Dedifferentiated amniotic fluid mesenchymal stem cell (primary cell): ENCODE results near the gene SLX4IP.

Experiments
- DNase-seq: peaks from one replicate; pipeline ENCODE4 v3.0.0-alpha.2; 2016; ENCODE audit errors: extremely low spot score

The SLX4IP gene

DNA sequence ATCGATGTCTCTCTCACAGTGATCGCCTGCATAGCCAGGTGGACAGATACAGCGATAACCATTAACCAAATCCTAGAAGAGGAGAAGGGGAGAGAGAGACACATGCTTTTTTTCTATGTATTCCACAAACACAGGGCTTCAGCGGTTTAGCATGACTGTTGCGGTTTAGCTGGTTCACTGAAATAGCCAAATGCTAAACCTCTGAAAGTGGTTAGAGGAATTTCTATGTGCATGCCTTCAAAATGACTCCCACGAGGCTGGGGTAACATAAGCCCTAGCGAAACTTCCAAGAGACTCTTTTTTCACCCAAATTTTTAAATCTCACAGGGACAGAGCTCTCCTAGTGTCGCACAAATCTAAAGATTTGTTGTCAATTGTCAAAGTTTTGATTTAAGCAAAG is 213.5 kb downstream of the SLX4IP start:
- peak; percentile 97 for DNase-seq

DNA sequence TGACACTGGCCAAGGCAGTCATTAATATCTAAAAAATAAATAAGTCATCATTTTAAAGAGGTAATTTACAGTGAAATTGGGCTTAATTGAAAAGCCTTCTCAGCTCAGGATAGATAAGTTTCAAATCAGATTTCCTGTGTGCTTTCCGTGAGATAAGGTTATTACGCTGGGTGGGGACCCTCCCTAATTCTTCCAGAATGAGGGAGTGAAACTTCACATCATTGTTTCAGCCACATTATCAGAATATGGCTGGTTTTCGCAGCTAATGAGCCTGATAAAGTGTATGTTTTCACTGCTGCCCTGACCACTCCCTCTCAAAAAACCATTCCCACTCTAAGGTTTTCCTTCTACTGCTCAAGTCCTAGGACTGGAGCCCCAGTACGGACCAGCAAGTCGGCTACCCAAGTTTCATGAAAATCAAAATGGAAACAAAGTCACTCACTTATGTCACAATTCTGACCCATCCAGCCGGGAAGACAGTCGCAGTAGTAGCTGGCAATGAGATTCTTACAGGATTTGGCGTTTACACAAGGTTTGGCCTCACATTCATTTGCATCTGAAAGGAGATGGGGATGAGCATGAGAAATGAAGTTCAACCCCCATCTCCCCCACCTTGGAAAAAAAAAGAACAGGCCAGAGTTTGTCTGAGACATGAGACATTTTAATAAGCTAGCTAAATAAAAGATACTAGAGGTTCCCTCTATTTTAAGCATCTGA is 214.1 kb downstream of the SLX4IP start:
- no peak for DNase-seq

DNA sequence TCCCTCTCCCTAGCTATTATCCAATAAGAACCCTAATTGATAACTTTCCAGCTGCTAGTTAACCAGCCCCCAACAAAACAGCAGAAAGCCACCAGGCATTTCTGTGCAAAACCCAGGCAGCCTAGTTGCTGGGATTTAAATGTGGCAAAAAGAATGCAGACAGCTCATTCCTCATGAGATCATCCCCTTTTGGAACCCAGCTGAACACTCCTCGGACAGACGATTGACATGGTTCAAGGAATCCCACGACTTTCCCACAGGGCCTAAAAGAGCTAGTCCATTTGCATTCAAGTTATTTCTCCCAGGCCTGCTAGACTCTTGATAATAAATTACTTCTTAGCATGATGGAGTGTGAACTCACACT is 214.7 kb downstream of the SLX4IP start:
- DNase-seq, result peak; percentile 68

DNA sequence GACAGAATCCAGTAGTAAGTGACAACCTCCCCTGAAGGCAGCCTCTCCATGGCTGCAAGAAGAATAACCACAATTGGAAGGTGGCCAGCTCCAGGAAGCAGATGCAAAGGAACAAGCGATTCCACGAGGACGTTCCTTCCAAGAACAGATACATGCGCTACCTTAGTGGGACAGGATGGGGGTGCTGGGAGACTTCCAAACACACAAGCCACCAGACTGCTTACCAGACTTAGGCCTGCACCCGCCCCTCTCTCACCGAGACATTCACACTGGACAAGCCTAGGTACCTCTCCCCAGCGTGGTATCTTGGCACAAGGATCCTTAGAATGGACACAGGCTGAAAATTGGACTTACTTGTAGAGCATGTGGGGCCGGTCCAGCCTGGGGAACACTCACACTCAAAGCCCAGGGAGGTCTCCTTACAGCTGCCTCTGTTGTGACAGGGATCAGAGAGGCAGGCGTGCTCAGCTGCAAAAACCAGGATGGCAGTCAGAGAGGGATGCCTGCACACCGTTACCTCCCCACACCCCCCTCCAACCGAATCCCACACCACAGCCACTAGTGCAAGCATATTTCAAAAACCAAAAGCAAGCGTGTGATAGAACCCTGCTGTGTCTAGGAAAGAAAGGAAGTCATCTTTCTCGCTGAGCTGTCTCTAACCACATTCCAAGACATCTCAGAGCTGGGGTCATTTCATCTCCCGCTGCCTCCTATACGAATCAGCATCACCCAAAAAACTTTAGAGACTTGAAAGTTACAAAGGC is 216.3 kb downstream of the SLX4IP start:
- DNase-seq, result no peak

DNA sequence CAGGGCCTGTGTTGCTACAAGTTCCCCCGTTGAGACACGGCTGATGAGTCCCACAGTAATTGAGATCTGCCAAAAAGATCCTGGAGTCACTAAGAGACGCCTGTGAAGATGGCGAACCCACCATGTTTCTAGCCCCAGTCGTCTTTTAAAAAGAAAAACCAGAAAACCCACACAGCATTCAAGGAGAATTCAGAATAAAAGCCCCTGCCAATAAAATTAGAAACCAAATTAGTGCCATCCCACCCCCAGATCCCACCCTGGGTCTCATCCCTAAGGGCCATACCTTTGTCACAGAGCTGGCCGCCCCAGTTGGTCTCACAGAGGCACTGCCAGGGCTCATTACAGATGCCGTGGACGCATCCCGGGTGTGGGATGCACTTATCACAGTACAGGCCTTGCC is 217.1 kb downstream of the SLX4IP start:
- no peak for DNase-seq

DNA sequence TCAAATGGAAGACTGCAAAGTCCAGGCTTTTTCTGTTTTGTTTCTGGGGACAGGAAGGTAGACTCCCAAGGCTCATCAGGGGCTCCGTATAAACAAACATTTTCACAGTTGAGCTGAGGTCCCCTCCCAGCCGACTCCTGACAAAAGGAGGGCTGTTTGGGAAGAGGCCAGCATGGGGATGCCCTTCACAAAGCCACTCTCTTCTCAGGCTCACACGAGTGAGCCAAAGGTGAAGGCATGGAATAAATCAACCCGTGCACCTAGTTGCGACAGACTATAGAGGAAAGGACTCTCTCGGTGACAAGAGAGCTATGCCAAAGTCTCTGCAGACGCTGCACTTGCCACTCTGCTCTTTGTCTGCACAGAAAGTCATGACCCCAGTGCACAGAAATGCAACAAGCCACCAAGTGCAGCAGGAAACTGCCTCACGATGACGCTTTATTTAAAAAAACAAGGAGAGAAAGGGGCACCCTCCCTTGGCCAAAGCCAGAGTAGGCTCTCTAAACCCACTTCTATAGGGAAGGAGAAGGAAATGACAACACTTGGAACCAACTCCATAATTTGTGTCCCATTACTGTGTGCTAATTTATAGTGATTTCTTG is 217.7 kb downstream of the SLX4IP start:
- no peak for DNase-seq

DNA sequence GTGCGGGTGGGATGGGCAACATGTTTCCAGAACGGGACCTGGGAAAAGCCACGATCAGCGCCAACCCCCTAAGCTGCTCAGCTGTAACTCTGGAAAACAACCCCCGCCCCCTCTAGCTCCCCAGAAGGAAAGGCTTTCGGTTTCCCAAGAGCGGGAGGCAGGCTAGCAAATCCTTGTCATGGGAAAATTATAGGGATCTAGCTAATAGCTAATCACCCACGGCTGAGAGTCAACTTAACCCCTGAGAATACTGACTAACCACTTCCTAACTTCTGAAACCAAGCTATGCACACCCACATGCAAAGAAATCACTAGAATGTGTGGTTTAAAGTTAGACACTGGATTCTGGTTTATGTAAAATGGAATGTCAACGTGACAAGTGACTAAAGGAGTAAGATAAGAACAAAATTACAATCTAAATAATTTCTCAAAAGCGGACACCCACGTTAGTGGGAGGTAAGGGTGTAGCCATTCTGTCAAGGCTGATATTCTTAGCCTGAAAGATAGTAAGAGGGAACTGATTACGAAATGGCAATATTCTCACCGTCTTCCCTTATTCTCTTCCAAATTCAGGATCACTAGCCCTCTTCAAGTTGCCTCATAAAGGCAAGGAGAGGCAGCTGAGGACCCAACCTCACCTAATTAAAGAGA is 218.6 kb downstream of the SLX4IP start:
- DNase-seq, result no peak

DNA sequence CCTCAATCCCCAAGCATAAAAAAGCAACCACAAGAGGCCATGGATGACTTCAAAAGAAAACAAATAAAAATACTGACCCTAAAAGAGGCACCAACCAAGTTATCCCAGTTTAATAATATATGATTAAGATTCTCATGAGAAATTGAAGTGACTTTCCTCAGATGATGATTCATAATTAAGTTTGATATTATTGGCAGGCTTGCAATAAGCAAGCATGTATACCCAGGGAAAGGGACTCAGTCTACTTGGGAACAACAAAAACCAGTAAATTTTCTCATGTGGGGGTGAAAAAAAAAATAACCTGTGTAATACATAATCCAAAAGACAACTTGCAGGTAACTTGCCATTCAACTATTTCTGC is 219.1 kb downstream of the SLX4IP start:
- no peak for DNase-seq

DNA sequence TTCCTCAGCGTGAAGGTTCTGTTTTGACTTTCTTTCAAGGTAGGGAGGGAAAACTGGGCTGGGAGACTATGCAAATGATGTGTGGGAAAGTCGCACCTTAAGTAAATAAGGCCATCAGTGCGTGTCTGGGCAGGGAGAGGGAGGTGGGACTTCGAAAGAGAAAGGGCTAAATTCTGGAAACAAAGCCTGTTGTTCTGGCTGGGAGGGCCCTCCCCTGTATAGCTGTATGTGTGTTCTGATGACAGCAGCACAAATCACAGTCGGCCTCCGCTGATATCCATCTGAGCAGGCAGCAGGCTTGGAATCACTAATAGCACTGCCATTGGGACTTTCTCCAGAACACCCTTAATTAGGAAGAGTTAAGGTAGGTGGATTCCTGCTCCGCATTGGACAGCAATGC is 219.5 kb downstream of the SLX4IP start:
- DNase-seq, result no peak

DNA sequence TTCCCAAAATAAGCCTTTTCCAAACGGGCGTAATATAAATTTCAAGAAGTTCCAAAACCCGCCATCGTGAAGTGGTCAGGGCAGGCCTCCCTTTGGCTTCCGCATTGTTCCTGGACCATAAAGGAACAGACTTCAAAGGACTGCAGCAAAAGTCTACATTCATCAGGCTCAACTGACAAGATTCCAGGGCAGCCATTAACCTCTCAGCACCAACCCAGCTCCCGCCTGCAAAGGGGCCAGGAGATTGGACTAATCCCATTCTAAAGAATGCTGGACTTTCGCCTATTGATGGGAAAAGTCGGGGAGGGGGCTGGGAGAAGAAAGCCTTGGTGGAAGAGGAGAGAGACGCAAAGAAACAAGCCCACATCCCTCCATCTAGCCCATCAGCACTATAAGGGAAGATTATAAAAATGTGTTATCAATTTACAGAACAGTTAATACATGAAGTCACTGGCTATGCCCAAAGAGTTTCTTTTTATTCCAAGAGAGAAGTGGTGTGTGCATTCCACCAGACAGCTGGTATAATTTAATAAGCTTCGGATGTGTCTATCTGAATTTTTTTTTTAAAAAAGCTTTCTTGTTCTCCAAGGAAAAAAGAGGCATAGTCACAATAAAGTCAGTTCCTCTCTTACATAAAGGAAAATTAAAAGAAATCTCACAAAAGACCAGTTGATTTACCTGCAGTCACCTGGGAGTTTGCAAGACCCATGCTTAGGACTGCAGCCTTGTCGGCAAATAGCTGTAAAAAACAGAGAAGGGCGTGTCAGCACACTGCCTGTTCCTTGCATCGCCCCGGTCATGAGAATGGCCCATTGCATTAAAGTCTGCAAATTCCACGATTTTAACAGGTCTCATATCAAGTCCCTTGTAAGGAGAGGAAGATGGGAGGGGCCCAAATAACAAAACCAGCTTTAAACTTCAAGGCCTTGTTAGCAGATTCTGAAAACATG is 220.9 kb downstream of the SLX4IP start:
- no peak for DNase-seq

DNA sequence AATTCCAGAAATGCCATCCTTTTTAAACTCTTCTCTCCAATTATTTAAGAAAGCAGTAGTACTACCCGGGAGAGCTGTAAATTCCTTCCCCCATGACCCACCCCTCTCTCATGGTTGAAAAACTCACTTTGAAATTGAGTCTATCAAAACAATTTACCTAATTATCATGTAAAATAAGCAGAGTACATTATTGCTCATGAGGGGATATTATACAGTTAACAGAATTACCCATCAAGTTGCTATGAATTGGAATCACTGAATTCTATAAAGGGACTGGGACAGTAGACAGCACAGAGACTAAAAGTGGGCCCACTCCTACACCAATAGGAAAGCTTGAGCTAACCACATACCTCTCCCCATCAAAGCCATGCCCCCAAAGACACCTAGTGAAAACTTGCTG is 222.3 kb downstream of the SLX4IP start:
- no peak for DNase-seq

DNA sequence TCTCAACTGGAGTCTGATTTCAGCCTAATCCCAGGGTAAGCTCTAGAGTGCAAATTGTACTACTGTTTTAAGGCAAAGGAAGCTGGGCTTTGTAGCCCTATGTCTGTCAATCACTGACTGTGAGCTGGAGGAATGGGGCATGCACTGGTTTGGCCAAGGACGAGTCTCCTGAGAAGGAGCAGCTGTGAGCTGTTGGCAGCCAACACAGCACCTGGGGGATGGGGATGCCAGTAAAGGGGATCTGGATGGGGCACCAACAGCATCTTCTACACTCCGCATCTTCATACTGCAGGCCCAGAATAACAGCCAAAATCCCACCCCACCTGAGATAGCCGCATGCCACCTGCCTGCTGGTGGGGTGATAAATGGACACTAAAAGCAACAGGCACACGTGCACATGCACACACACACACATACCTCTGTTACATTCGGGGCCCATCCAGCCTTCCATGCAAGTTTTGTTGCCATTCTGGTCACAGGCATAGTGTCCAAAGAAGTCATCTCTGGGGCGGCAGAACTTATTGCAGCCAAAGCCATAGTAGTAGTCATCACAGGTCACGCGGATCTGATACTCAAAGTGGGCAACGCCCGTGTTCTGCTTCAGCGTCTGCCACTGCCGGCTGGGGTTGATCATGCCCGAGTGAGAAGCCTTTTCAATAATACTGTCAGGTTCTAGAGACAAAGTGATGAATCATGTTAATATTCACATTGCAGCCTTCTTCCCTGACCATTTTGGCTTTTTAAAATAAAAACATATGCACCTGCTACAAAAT is 223.1 kb downstream of the SLX4IP start:
- DNase-seq, result no peak

DNA sequence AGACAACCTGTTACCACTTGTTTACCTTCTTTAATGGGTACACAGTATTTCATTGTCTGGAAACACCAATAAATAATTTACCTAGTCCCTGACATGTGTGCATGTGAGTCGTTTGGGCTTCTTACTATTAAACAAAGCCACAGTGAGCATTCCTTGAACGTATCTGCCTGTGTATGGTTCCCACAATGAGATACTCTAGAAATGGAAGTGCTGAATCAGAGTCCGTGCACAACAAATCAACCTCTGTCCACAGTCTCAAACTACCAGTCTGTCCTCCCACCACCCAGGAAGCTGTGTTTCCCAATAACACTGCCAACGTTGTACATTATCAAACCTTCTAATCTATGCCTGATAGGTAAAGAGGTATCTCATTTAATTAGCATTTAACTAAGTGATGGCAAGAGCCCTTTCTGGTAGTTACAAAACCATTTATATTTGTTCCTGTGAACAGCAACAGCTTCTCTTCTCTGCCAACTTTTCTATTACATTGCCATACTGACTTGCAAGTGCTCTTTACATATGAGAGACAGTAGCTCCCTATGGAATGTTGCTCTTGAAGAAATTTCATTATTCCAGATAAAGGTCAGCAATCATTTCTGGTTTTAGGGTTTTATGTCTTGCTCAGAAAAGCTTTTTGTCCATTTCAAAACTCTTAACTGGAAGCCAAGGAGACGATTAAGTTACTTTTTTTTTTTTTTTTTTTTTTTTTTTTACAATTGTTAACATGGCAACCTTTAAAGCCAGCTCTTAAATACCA is 223.9 kb downstream of the SLX4IP start:
- no peak for DNase-seq

DNA sequence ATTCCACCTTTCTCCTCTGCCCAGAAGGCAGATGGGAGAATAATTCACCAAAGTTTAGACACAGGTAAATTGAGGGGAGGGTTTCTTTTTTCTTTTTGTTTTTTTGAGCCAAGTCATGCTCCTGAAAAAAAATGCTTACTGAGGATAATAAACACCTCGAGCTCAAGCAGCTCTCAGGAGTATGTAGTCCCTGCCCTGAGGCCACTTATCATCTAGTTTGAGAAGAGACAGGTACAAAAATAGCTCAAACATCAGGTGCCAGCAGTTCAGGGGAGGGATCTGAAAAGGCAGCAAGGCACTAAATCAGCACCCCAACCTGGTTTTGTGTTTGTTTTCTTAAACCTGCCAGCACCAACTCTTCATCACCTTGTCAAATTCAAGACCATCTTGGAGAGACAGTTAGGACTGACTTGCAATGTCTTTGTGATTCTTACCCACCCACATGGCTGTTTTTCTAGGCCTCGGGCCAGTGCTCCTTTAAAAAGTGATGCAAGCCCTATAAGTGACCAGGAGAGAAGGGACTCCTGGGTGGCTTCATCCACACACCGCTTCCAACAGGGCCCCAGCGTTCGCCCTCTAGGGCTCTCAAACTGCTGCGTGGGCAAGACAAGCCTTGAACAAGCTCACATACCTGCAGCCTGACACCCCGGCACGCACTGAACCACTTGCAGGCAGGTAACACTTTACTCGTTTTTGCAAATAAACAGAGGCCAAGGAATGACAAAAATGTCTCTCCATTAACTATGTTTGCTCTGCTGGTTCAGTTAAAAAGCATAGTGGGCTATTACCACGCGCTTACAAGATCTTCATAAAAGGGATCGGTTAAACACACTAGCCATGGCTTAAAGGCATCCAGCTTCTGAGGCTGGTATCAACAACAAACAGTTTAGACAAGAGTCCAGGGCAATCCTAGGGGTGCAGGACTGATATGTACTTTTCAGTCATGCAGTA is 224.8 kb downstream of the SLX4IP start:
- no peak for DNase-seq

DNA sequence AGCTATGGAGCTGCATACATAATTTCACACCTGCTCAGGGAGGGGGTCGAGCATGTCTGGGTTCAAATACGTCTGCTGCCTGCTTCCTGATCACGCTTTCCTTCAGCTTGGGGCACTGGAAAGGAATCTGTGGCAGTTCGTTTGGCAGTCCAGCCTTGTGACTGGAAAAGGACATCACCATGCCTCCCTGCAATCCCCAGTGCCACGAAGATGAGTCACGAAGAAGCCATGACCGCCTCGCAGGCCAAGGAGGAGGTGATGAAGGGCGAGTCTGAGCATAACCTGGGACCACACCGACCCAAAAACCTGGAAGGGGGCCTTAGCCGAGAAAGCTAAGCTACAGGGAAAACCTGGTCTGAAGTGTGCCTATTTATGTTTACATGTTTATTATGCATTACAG is 225.6 kb downstream of the SLX4IP start:
- no peak for DNase-seq

DNA sequence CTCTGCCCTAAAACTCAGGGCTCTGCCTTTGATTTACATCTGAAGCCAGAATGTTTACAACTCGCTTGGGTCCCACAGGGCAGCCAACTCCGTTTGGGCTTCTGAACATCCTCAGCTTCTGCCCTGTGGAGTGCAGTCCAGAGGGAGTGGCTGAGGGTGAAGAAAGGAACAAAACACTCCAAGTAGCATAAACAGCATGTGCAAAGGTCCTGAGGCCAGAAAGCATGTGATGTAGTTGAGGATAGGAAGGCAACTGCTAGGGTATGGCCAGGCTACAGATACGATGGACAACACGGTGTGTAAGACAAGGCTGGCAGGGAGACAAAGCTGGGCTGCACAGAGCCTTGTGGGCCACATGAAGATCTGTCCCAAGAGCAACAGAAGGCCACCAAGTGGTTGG is 226.2 kb downstream of the SLX4IP start:
- DNase-seq, result no peak

DNA sequence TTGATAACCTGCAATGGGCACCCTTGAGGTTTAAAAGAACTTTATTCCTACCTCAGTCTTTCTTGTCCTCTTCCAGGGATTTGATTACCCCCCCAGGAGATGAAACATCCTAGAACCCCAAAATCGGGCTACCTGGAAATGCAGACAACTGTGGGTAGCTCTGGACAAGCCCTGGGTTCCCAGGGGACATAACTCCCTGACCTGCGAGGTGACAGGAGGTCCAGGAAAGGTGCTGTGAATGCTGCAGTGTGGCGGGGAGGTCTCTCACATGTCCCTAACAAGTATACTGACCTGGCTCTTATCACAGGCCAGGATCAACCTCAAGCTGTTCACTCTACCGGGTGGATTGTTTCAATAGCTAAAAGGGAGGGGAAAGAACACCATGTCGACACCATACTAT is 227.0 kb downstream of the SLX4IP start:
- no peak for DNase-seq

DNA sequence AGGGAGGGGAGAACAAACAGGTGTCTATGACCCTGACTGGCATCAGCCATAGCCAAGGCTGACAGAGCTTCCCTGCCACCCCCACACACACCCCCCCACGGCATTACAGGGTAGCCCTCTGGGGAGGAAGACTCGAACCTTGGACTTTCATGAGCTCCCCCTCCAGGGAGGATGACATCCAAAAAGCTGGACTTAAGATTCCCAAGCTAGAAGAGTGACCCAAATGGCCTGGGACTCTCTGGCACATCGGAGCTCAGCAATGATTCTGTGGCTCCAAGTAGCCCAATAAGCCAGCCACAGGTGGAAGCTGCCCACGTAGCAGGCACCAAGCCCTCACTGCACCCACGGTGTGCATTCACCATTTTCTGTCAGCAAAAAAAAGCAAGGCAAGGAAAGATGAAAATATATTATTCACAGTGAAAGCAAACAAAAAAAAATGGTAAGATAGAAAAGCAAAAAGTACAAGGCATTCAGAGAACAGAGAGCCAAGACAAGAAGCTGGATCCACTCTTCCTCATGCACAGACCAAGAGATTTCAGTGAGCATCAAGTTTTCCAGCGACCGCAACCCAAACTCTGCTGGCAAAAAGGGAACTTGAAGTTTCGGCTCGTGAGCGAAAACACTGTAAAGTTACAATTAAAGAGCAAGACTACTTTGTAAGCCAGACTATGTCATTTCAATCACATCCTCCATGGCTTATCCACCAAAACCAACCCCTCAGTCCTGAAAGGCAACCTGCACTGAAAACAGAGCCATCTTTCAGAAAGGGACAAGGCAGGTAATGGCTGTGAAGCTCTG is 227.8 kb downstream of the SLX4IP start:
- DNase-seq, result no peak
